GM19328 (cell line): Measurements from ENCODE around the gene BDNF.

Experiments
- ATAC-seq: cut with Tn5 transposase; IDR thresholded peaks from one replicate; pipeline ENCODE4 v1.9.1; 2021; ENCODE audit warnings: mild to moderate bottlenecking, moderate library complexity; ENCODE audit not compliant: unreplicated experiment

The BDNF gene

DNA sequence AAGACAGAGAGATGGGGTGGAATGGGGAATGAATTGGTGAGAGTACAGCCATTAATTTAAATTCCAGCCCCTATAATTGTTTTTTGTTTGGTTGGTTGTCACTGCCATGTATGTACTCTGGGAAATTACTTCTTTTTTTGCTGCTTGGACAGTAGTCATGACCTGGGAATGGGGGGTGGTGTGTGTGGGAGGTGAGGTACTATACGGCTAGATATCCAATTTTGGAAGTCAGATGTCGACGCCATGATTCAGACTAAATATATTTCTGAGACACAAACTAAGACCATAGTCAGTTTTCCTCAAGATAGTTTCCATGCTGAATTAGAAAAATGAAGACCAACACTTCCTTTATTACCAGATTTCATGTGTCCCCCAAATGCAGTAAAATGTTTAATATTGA is 7.4 kb upstream of the BDNF start:
- no peak for ATAC-seq

DNA sequence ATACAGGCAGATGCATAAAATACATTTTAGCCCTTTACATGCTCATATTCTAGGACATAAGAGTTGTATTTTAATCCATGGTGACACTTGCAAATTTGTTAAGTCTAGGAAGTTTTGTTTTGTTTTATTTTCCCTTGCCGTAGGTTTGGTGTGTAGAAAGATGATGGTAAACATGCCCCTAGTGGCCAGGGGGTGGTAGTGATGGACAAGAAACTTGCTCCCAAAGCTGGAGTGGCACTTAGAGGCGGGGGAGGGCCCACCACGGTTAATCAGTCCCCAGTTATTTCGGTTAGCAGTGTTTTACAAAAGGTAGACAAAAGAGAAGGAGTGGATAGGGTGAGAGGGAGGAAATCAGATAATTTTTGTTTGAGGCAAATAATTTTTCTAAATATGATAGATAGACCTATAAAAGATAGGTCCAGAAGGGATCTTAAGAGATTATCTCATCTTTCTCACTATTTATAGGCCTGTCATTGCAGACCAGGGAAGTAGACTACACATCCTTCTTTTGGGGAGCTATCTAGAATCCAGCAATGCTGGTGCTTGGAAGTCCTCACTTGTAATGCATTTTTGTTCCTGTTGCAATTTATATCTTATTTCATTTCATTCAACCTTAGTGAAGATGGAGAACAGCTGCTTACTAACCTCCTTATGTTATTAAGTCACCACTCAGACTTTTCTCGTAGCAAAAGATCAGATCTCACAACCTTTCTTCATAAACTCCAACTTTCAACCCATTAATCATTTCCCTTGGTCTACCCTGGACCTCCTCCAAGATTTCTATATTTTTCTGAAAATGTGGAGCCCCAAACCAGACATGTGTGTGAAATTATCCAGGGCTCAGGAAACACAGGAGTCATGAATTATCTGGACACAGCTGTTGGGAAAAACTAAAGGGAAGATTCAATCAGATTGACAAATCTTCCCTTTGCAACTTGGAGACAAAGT is 5.9 kb upstream of the BDNF start:
- ATAC-seq, result peak; percentile 66

- no peak for ATAC-seq
Observed at GRCh38 chr11:27703481-27703880, 3.2 kb upstream of the BDNF start.

DNA sequence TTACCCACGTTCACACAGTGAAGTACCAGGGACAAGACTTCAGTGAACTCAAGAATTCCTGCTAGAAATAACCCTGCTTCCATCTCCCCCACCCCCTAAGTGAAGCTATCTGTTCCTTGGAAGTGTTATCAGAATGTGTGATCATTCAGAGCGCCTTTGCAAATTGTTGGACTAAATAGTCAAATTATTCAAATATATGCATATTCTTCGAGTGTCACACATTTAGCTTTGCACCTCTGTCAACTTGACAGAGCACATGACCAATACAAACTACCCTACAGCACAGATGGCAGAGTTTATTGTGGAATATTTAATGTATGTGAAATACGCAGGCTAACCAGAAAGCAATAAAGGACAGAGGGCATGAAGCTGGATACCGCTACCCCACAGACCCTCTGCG is 2.6 kb upstream of the BDNF start:
- ATAC-seq, result no peak

DNA sequence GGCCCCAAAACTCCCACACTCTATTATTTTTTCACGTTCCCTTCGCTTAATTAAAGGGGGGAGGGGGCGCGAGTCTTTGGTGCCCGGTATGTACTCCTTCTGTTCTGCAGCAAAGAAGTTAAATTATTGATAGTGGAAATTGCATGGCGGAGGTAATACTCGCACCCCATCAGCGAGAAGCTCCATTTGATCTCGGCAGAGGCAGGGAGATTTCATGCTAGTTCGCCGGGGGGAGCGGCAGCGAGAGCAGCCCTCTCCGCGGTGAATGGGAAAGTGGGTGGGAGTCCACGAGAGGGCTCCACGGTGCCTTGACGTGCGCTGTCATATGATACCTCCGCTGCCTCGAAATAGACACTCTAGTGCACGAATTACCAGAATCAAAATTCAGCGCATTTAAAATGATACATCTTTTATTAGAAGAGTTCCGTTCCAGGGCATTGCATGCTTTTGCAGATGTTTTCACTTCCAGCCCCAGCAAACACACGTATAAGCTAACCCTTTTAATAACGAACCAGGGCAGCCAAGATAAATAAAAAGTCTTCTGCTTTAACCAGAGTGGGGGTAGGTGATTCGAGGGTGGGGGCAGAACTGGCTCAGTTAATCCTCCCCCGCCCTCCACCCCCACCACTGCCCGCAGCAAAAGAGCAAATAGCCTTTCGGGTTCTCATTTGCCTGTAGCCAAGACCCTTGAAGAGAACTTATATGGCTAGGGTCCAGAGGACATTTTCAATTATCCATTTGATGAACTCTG is 1.3 kb upstream of the BDNF start:
- ATAC-seq, result no peak

DNA sequence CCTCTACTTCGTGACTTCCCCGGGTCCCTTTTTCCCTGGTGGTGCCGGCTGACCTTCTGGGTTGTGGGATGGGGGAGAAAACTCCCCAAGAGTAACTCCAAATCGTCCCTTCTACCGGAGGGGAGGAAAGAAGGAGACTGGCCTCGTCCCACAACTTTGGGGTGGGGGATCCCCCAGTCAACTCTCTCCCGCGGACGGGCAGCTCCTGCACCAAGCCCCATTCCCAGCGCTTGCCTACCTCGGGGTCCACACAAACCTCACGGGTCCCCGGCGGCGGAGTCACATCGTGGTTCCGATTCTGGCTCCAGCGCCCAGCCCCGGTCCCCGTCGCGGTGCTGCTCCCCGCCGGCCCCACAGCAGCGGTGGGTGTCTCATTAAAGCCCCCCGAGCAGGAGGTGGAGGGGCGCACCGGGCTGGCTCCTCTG is 317 bp downstream of the BDNF start:
- ATAC-seq, result no peak

- ATAC-seq, result no peak
Observed at GRCh38 chr11:27699242-27699925, 871 bp downstream of the BDNF start.

DNA sequence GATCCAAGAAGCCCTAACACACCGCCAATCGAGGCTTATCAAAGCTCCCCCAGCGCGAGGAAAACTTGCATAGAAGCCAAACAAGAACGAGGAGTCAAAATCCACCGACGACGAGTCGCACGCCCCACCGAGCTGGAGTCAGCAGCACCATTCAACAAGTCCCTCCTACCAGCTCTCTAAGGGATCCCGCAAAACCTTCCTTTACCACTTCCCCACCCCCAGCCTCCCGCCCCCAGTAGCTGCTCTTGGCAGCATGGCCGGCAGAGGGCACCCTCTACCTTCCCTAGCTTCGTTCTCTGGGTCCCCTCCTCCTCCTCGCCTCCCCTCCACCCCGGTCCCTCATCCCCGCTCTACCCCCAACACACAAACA is 1.4 kb downstream of the BDNF start:
- ATAC-seq, result peak; percentile 77

DNA sequence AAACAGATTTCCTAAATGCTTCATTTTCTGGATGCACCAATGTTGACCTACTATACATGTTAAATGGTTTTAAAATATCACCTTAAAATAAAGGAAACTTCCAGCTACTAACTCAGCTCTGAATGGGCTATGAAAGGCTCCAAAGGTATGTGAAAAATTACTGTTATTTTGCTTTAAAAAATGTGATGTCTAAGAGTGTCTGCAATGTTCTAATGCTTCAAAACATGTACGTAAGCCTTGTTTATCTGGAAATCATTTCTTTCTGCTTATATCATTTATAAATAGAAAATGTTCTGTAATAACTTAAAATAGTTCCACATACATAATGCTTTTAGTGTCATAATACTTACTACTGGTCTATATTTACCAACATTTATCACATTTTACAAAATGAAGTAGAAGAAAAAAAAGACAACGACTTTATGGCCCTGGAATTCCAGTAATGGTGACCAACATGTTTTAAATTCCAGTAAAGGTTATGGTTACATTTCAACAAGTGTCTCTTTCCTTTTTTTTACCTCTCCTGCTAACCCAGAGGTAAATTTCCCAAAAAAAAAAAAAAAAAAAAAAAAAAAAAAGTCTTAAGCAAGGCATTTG is 2.5 kb downstream of the BDNF start:
- ATAC-seq, result no peak

DNA sequence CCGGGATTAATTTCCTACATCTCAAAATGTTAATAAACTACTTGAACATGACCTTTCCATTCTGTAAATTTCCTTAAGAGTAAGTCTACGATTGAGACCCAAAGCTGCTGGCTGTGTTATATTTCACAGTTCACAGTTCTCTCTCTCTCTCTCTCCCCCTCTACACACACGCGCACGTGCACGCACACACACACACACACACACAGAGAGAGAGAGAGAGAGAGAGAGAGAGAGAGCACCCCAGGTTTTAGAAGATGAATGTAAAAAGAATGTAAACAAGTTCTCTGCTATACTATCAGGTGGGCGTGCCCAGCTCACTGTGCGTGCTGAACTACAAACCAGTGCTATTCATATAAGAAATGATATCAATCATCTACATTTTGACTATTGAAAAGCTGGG is 3.3 kb downstream of the BDNF start:
- no peak for ATAC-seq

- no peak for ATAC-seq
Observed at GRCh38 chr11:27696115-27696514, 4.1 kb downstream of the BDNF start.

DNA sequence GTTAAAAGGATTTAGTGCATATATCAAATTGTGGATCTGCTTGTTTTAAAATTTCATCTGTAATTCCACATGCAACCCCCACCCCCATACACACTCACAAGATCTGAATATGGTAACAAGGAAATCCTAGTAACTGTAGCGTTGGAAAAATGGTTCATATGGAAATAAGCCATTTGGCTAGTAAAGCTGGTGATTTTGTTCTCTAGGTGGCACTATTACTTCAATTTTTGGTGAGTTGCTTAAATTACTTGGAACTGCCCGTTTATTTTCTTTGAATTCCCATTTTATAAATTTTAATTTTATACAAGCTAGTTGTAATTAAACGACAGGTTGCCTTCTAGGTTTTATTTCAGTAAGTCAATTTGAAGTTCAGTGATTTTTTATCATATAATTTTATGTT is 5.3 kb downstream of the BDNF start:
- no peak for ATAC-seq

GRCh38 chr11:27693398-27693797 is 6.9 kb downstream of the BDNF start:
- no peak for ATAC-seq

DNA sequence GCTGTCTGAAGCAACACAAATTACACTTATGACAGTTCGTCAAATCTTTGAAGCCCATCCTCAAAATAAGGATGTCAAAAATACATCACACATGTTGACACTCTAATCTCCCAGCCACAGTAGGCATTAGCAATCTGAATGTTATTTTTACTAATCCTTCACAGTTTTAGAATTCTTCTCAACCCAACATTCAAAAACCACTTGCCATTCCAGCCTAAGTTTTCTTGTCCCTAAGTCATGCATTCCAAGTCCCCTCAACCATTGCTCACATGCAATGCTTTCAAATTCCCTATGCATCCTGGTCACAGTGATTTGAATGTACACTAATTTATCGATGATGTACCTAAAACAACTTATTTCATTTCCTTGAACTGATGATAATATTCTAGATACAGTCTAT is 7.5 kb downstream of the BDNF start:
- no peak for ATAC-seq

GRCh38 chr11:27688076-27688475 is 12.2 kb downstream of the BDNF start:
- no peak for ATAC-seq

GRCh38 chr11:27681664-27682063 is 18.6 kb downstream of the BDNF start:
- no peak for ATAC-seq

GRCh38 chr11:27679136-27680015 is 20.9 kb downstream of the BDNF start:
- ATAC-seq, result no peak

GRCh38 chr11:27678242-27678641 is 22.0 kb downstream of the BDNF start:
- ATAC-seq, result no peak

DNA sequence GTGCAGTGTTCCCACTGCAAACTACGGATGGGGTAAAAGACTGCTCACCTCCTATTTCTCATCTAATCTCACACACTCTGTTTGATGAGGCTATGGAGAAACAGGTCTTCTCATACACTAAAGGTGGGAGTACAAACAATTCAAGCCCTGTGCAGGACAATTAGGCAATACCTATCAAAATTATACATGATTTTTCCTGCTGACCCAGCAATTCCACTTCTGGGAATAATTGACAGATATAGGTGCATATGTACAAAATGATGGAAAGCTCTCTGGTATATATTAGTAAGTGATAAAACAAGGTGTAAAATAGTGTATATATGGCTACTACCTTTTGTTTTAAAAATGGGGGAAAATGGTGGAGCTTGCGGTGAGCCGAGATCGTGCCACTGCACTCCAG is 23.1 kb downstream of the BDNF start:
- no peak for ATAC-seq

DNA sequence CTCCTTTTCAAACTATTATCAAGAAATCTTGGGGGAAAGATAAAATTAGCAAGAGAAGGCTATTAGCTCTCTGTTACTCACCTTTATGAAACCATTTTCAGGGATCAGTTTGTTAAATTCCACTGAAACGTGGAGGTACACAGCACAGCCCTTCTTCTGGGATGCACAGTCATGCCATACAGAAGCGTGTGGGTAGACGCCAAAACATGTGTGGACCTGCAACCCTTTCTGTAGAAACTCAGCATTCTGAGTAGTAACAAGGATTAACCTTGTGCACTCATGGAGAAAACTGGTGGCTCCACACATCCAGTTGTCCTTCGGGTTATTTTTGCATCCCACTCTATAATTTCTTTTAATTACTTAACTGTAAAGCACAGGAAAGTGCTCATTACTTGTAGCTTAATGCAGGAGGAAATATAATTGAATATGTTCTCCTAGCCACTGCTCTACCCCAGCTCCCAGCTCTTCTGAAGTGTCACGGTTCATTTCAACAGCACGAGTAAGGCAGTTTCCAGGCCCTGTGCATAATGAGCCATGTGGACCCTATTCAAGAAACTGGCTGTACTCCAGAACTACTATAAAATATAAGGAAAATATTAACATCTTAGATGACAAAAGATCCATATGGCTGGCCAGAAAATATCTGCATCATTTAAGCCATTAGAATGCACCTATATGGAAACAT is 26.1 kb downstream of the BDNF start:
- ATAC-seq, result no peak
